ENCODE data around the gene RPL3. TPM values are rescaled to one million over a fixed set of nuclear protein-coding genes. Genes with fewer than 3 reads are reported as not detected.

Gene RPL3
- total and polyA plus RNA-seq, 2 donors (not counting 1 experiment from before 2014, with no cell fraction given): 2,665 to 5,418 TPM

DNA sequence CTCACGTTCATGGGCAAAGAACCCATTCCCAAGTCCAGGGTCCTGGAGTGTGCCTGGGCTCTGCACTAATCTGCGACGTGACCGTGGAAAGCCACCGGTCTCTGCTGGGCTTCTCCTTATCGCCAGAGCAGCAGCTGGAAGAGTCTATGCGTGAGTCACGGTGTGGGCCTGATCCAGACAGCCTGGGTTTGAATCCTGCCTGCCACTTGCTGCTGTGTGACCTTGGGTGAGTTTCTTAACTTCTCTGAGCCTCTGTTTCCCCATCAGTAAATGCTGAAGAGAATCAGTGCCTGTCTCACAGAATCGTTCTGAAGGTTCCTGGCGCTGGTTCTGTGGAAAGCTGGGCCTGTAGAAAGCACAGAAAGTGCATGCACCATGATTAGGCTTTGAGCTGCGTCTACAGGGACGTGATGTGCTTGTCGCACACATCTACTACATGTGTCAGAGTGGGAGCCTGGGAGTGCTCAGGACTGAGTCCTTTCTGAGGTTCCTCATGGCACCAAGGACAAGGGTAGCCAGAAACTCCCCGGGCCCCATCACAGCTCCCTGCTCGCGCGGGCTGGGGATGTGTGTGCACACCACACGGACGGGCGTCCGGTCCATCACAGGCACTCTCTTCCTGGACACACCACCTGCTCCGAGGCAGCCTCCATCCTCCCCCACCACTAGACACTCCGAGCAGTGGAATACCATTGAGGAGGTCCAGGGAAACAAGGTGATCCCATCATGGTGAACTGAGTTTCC, 54.1 kb downstream of the RPL3 start:
- POLR2A ChIA-PET: no interaction called here
- Mint-ChIP-seq H3K9me3 (ENCODE audit: insufficient read depth) (peaks cover 3% of the 10 kb centered on the region), H3K27me3 (peaks cover 10% of the 10 kb centered on the region), H3K27ac (no peak overlapping the region), H3K4me1 (peaks cover 5% of the 10 kb centered on the region), H3K4me3 (no peak overlapping the region)
- no peak overlapping the region for H3K4me2 ChIP-seq (replicated peaks; ENCODE audit: low read depth, low read length, poor library complexity, severe bottlenecking)
- TF ChIP-seq CTCF (IDR thresholded peaks at IDR 0.05) (no peak), EZH2 (IDR thresholded peaks at IDR 0.05; ENCODE audit: borderline replicate concordance, insufficient read depth, low read depth, low read length, poor library complexity, severe bottlenecking) (no peak)
- ATAC-seq (ENCODE audit: low read depth) (no peak), DNase-seq (no peak)
- H3K4me3 ChIP-seq (ENCODE audit: control extremely low read depth in 1 of 5, extremely low read depth in 1 of 5, insufficient read depth in 1 of 5, low read depth in 2 of 5, low read length in 4 of 5): no peak overlapping the region
- CTCF ChIA-PET: no interaction called here
- no peaks in the 10 kb centered on the region for H4K20me1 ChIP-seq (ENCODE audit: control insufficient read depth, insufficient read depth, low read length, poor library complexity, severe bottlenecking)
- no peak overlapping the region for H3K9ac ChIP-seq (ENCODE audit: low read length)
- no peaks in the 10 kb centered on the region for H3K79me2 ChIP-seq (ENCODE audit: control insufficient read depth, insufficient read depth, low read length)
- no peaks in the 10 kb centered on the region for H3K36me3 ChIP-seq (replicated peaks in 1 of 2; ENCODE audit: control extremely low read depth in 1 of 2, control insufficient read depth in 1 of 2, extremely low read depth in 1 of 2, insufficient read depth in 2 of 2, low read length in 1 of 2)
- no peak overlapping the region for H2AFZ ChIP-seq (ENCODE audit: insufficient read depth, low read depth, low read length, poor library complexity, severe bottlenecking)
- peaks cover 0 to 29% (median 6%) of the 10 kb centered on the region in 3 donors for H3K9me3 ChIP-seq (ENCODE audit: control extremely low read depth in 1 of 3, control insufficient read depth in 2 of 3, insufficient read depth in 1 of 3, low read length in 2 of 3)
- H3K4me1 ChIP-seq (ENCODE audit: control insufficient read depth in 2 of 2, insufficient read depth in 2 of 2, low read length in 2 of 2): peaks cover 0 to 6% of the 10 kb centered on the region in 2 donors
- 95% methylated on average over 22 of the region's 23 CpGs for WGBS (ENCODE audit: insufficient coverage)
- H3K27me3 ChIP-seq (replicated peaks in 1 of 4; ENCODE audit: control extremely low read depth in 1 of 4, control insufficient read depth in 3 of 4, insufficient read depth in 4 of 4, low read length in 3 of 4): peaks cover 0 to 11% (median 0%) of the 10 kb centered on the region in 4 experiments
- intact Hi-C loops (cut with micrococcal nuclease): no loop called here
- H3K27ac ChIP-seq (ENCODE audit: low read length in 2 of 2): no peak overlapping the region

GRCh38 chr22:39264349-39265038, 54.9 kb downstream of the RPL3 start:
- no peak overlapping the region for H3K4me2 ChIP-seq (replicated peaks; ENCODE audit: low read depth, low read length, poor library complexity, severe bottlenecking)
- no peak overlapping the region for H2AFZ ChIP-seq (ENCODE audit: insufficient read depth, low read depth, low read length, poor library complexity, severe bottlenecking)
- no peak for DNase-seq
- no peak overlapping the region for H3K27ac Mint-ChIP-seq
- H4K20me1 ChIP-seq (ENCODE audit: control insufficient read depth, insufficient read depth, low read length, poor library complexity, severe bottlenecking): no peaks in the 10 kb centered on the region
- H3K4me1 Mint-ChIP-seq: peaks cover 5% of the 10 kb centered on the region
- no peaks in the 10 kb centered on the region for H3K79me2 ChIP-seq (ENCODE audit: control insufficient read depth, insufficient read depth, low read length)
- H3K4me3 Mint-ChIP-seq: no peak overlapping the region
- WGBS (ENCODE audit: insufficient coverage): 53% methylated on average over 8 of the region's 13 CpGs
- H3K9ac ChIP-seq (ENCODE audit: low read length): no peak overlapping the region
- no peak overlapping the region for H3K4me3 ChIP-seq (ENCODE audit: control extremely low read depth in 1 of 5, extremely low read depth in 1 of 5, insufficient read depth in 1 of 5, low read depth in 2 of 5, low read length in 4 of 5)
- ATAC-seq (ENCODE audit: low read depth): no peak
- H3K27me3 ChIP-seq (replicated peaks in 1 of 4; ENCODE audit: control extremely low read depth in 1 of 4, control insufficient read depth in 3 of 4, insufficient read depth in 4 of 4, low read length in 3 of 4): peaks cover 0 to 11% (median 0%) of the 10 kb centered on the region in 4 experiments
- intact Hi-C loops (cut with micrococcal nuclease): no loop called here
- peaks cover 0 to 6% of the 10 kb centered on the region in 2 donors for H3K4me1 ChIP-seq (ENCODE audit: control insufficient read depth in 2 of 2, insufficient read depth in 2 of 2, low read length in 2 of 2)
- H3K27ac ChIP-seq (ENCODE audit: low read length in 2 of 2): no peak overlapping the region
- peaks cover 0 to 29% (median 6%) of the 10 kb centered on the region in 3 donors for H3K9me3 ChIP-seq (ENCODE audit: control extremely low read depth in 1 of 3, control insufficient read depth in 2 of 3, insufficient read depth in 1 of 3, low read length in 2 of 3)
- no peak for TF ChIP-seq CTCF (IDR thresholded peaks at IDR 0.05)
- no peak for TF ChIP-seq EZH2 (IDR thresholded peaks at IDR 0.05; ENCODE audit: borderline replicate concordance, insufficient read depth, low read depth, low read length, poor library complexity, severe bottlenecking)
- H3K9me3 Mint-ChIP-seq (ENCODE audit: insufficient read depth): peaks cover 3% of the 10 kb centered on the region
- CTCF ChIA-PET: no interaction called here
- H3K27me3 Mint-ChIP-seq: peaks cover 10% of the 10 kb centered on the region
- H3K36me3 ChIP-seq (replicated peaks in 1 of 2; ENCODE audit: control extremely low read depth in 1 of 2, control insufficient read depth in 1 of 2, extremely low read depth in 1 of 2, insufficient read depth in 2 of 2, low read length in 1 of 2): no peaks in the 10 kb centered on the region
- POLR2A ChIA-PET: no interaction called here

All from B cell (primary cell).